AG04450 (cell line): ENCODE results near the gene GPR176. TPM values are rescaled to one million over a fixed set of nuclear protein-coding genes. Genes with fewer than 3 reads are reported as not detected.

Experiments
- CTCF ChIA-PET: fragments of 300-600, 350-600 bp; formaldehyde crosslinking; extraction: SDS; loops from one replicate; lab custom pipeline; 2022; ENCODE audit warnings: antibody characterized with exemption, inconsistent platforms; lab: Charles Lee
- POLR2A ChIA-PET: fragments of 350-600 bp; formaldehyde crosslinking; extraction: SDS; loops from one replicate; lab custom pipeline; 2021; ENCODE audit warnings: antibody characterized with exemption, inconsistent platforms; lab: Yijun Ruan, JAX
- DNase-seq: peaks from one replicate; pipeline ENCODE4 v3.0.0-alpha.2; 2011; ENCODE audit warnings: low read depth, low spot score
- H3K27ac ChIP-seq: one replicate; pipeline ENCODE4 v1.5.1; 2012; ENCODE audit warnings: low read depth, low read length, control low read depth
- H3K27me3 ChIP-seq: one replicate; pipeline ENCODE4 v1.6.0; 2012; ENCODE audit warnings: low read length; ENCODE audit not compliant: control insufficient read depth, insufficient read depth
- H3K4me3 ChIP-seq: 2 replicates; pipeline ENCODE4 v1.5.1; 2011; ENCODE audit warnings: mild to moderate bottlenecking, low read depth, low read length, control low read depth
- H3K9me3 ChIP-seq: 2 replicates; pipeline ENCODE4 v1.5.1; 2012; ENCODE audit warnings: low read length; ENCODE audit not compliant: control insufficient read depth, insufficient read depth
- CTCF ChIP-seq: IDR thresholded peaks from 2 replicates; pipeline ENCODE4 v1.5.1; 2011; ENCODE audit warnings: low read depth, low read length, control low read depth, inconsistent platforms
- polyA plus RNA-seq: library from polyadenylated mRNA; depleted of rRNA; stranded (reverse); fragments of >200 nt; gene quantifications from 2 replicates; pipeline ENCODE4 v1.2.3, GENCODE V29; 2011

GPR176 gene
- polyA plus RNA-seq, 1 experiment: 83.9 TPM

- ChIA-PET POLR2A (no interaction called here), CTCF (interaction anchor here (4.6 kb wide), 1 partner anchor 11 kb away, joined by 30 read pairs; no protein-coding TSS in a partner anchor)
- TF ChIP-seq CTCF: no peak
- no peak for DNase-seq
- no peak overlapping the region for H3K27ac ChIP-seq
- H3K4me3 ChIP-seq: no peak overlapping the region
- no peaks in the 10 kb centered on the region for H3K27me3 ChIP-seq
- H3K9me3 ChIP-seq: no peaks in the 10 kb centered on the region; the same call in 1 of the 2 replicates
Observed at GRCh38 chr15:39767921-39768320, 152.1 kb downstream of the GPR176 start.

GRCh38 chr15:39761006-39761405 lies 159.1 kb downstream of the GPR176 start:
- no peak for DNase-seq
- Histone ChIP-seq H3K27me3 (no peaks in the 10 kb centered on the region), H3K27ac (no peak overlapping the region), H3K4me3 (no peak overlapping the region), H3K9me3 (no peaks in the 10 kb centered on the region)
- POLR2A ChIA-PET: no interaction called here
- no peak for TF ChIP-seq CTCF
- CTCF ChIA-PET: interaction anchor here (1.0 kb wide), 1 partner anchor 75 kb away, joined by 3 read pairs; no protein-coding TSS in a partner anchor

- Histone ChIP-seq H3K27me3 (no peaks in the 10 kb centered on the region), H3K9me3 (no peaks in the 10 kb centered on the region), H3K4me3 (no peak overlapping the region), H3K27ac (no peak overlapping the region)
- ChIA-PET CTCF (interaction anchor here (0.5 to 5.5 kb wide), 57 partner anchors 9 to 1067 kb away, joined by 3 to 143 read pairs (median 5); no protein-coding TSS in a partner anchor), POLR2A (interaction anchor here (0.9 to 1.6 kb wide), 6 partner anchors 155 to 176 kb away, joined by 3 to 6 read pairs (median 4); partner anchors contain the start of gene THBS1)
- TF ChIP-seq CTCF: peak; percentile 77
- peak; percentile 43 for DNase-seq
Observed at GRCh38 chr15:39756806-39757522, 163.1 kb downstream of the GPR176 start.

GRCh38 chr15:39752991-39753390 lies 167.1 kb downstream of the GPR176 start:
- ChIA-PET POLR2A (no interaction called here), CTCF (interaction anchor here (0.6 kb wide), 1 partner anchor 67 kb away, joined by 4 read pairs; no protein-coding TSS in a partner anchor)
- TF ChIP-seq CTCF: no peak
- Histone ChIP-seq H3K9me3 (no peaks in the 10 kb centered on the region), H3K27me3 (no peaks in the 10 kb centered on the region), H3K27ac (no peak overlapping the region), H3K4me3 (no peak overlapping the region)
- no peak for DNase-seq

- no peak overlapping the region for H3K4me3 ChIP-seq
- no peak overlapping the region for H3K27ac ChIP-seq
- TF ChIP-seq CTCF: no peak
- no peaks in the 10 kb centered on the region for H3K27me3 ChIP-seq
- ChIA-PET POLR2A (no interaction called here), CTCF (no interaction called here)
- no peaks in the 10 kb centered on the region for H3K9me3 ChIP-seq
- no peak for DNase-seq
Observed at GRCh38 chr15:39752246-39752645, 167.8 kb downstream of the GPR176 start.
